ENCODE data around the gene PHAF1.
A peak's percentile ranks its signal among the peaks of the same experiment; 100 is the strongest.

PHAF1 gene

DNA sequence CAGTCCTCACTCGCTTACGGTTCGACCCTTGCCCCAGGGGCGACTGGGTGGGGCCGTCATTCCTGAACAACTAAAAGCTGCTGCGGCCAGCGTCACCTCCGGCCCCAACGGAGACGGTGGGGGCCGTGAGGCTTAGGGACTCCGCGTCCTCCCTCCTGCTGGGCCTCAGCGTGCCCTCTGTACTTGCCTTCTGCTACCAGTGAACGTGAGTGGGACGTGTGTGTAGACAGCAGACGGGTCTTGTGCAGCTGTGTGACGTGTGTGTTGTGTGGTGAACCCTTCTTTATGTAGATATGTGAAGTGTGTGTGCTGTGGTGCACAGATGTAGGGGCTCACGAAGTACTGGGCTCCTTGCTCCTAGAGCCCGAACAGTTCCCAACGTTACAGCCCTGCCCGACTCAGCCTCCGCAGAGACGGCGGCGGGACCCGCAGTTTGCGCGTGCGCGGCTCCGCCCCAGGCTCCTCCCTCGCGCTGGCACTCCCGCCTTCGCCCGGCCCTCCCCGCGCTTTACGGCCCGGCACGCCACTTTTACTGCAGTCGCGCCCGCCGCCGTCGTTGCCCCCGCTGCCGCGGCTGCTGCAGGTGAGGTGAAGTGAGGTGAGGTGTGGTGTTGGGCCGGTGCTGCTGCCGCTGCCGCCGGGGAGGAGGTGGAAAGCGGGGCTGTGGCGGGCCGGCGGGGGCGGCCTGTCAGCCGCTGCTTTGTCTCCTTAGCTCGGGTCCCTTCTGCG lies at the start of gene PHAF1:
PHAF1 (plus strand) TSS at position 535 of the 729 bp plus-strand sequence. CDS start 235 bp downstream, outside the sequence.
- DNase-seq: peak; percentile 74

DNA sequence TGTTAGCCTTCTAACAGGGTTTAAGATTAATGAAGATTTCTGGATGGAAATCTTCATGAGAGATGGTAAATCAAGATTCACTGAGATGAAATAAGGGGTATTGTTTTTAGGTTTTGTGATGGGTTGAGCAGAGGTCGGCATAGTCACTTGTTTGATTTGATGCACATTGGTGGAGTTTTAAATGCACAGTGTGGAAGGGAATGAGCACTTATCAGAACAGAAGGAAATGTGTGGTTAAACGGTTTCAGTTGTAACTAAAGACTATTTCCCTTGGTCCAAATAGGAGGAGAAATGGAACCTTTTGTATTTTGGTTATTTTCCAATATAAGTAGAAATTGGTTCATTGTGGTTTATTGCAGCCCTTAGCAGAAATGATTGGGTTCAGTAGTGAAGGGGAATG lies 46.7 kb upstream of the PHAF1 start:
- no peak for DNase-seq

DNA sequence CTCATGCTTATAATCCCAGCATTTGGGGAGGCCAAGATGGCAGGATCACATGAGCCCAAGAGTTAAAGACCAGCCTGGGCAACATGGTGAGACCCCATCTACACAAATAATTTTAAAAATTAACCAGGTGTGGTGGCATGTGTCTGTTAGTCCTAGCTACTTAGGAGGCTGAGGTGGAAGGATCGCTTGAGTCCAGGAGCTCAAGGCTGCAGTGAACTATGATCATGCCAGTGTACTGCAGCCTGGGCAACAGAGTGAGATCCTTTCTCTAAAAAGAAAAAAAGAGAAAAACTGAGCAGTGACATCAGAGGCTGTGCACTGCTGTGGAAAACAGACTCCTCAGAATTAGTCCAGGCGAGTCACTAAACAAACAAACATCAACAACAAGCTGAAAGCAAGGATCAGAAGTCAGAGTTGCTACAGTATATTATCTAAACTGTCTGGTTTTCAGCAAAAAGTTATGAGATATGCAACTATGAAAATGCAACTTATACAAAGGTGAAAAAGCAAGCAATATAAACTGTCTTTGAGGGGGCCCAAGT lies 41.5 kb upstream of the PHAF1 start:
- DNase-seq: no peak

DNA sequence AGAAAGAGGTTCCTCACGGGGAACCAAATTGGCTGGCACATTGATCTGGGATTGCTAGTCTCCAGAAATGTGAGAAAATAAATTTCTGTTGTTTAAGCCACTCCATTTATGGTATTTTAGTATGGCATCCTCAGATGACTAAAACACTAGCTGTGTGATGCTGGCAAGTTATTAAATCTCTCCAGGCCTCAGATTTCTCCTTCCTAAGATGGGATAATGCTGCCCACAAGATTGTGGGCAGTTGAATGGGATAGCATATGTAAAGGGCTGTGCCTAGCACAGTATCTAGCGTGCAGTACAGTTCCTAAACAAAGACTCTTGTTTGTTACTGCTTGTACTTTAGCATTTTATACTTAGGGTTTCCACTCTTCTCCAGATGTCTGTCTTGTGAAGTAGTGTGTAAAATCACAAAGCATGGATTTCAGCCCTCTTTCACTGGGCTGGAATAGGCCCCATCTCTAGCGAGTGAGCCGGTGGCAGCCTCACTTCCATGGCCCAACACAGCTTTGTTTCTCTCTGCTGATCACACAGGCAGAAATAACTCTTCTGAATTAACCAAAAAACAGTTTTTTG lies 38.2 kb upstream of the PHAF1 start:
- DNase-seq: no peak

DNA sequence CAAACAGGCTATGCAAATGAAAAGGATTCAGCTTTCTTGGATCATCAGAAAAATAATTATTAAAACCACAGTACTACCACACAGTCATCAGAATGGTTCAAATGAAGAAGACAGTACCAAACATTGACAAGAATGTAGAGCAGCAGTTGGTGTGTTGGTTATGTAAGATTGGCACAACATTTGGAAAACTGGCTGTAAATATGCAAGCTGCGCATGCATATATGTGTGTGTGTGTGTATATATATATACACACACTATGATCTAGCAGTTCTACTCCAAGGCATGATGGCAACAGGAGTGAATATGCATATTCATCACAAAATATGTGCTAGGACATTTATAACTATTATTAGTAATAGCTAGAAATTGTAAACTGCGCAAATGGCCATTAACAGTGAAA lies 34.4 kb upstream of the PHAF1 start:
- no peak for DNase-seq

DNA sequence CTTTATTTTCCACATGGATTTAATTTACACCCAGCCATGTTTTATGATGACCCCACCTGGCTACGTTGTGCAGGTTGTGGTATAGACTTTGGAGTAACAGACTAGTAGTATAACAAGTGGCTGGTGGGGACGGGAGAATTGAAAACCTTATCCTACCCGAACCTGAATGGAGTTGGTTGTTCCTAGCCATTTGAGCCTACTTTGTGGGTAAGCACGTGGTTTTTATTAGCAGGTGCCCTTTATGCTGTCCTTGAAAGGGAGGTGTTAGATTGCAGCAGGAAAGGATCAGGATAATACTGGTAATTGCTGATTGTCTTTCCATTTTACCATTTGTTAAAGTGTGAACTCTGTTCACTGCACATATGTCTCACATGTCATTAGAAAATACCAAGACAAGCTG lies 31.9 kb upstream of the PHAF1 start:
- DNase-seq: no peak

DNA sequence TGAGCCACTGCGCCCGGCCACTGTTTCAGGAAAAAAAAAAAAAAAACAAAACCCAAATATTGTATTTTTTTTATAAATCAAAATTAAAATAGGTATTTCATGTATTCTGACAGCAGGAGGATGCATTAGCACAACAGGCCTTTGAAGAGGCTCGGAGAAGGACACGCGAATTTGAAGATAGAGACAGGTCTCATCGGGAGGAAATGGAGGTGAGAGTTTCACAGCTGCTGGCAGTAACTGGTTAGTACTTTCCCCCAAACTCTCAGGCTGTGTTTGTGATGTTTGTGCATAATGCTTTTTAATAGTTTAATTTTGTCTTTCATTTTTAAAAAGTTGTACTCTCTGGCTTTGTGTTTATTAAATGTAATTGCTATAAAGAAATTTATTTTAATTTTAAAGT lies 27.6 kb upstream of the PHAF1 start:
- no peak for DNase-seq

DNA sequence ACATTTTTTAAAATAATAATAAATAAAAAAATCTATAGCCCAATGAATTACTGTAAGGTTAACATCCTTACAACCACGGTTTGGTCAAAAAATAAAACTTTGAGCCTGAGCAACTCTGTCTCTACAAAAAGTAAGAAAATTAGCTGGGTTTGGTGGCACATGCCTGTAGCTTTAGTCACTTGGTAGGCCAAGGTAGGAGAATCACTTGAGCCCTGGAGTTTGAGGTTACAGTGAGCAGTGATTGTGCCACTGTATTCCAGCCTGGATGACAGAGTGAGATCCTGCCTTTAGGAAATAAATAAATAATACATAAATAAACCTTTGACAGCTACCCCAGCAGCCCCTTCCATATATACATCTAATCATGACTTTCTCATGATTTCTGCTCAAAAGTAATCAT lies 26.9 kb upstream of the PHAF1 start:
- DNase-seq: no peak

DNA sequence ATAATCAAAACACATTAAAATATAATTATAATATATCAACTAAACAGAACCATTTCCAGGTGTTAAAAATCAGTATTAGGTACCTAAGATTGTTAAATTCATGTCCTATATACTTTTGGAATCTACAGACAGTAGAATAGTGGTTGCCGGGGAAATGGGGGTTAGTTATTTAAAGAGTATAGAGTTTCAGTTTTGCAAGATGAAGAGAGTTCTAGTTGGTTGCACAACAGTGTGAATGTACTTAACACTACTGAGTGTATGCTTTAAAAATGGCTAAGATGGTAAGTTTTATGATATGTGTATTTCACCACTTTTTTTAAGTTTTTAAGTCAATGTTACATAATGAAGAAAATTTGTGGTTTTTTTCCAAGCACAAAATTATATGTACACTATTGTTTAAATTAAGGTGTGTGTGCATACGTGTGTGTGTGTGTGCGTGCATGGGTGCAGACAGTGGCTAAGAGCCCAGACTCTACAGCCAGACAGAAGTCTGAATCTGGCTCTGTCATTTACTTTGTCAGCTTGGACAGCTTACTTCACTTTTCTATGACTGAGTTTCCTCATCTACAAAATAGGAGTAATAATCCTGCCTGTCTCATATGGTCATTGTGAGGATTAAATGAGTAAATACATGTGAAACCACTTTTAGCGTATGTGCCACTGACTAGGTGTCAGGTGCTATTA lies 25.3 kb upstream of the PHAF1 start:
- no peak for DNase-seq

DNA sequence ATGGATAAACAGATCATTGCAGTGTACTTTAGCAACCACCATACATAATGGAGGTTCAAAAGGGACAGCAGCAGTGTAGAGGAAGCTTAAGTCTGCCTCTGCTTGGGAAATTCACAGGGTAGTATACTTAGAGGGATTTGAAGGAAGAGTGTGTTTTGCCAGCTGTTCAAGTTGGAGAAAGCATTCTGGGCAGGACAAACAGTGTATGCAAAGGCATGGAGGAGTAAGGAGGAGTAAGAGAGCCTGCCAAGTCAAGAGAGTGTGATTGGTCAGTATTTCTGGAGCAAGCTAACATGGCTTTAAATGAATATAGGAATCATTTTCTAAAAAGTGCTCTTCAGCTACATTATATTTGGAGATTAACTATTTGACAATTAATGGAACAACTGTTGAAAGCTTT lies 22.9 kb upstream of the PHAF1 start:
- no peak for DNase-seq

DNA sequence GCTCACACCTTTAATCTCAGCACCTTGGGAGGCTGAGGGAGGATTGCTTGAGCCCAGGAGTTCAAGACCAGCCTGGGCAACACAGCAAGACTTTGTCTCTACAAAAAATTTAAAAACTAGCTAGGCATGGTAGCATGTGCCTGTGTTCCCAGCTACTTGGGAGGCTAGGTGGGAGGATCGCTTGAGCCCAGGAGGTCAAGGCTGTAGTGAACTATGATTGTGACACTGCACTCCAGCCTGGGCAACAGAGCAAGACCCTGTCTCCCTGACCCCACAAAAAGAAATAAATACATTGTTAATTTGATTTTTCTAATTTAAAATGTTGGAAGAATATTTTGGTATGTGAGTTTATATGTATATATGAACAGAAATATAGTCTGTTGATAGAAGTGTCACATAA lies 22.4 kb upstream of the PHAF1 start:
- no peak for DNase-seq

DNA sequence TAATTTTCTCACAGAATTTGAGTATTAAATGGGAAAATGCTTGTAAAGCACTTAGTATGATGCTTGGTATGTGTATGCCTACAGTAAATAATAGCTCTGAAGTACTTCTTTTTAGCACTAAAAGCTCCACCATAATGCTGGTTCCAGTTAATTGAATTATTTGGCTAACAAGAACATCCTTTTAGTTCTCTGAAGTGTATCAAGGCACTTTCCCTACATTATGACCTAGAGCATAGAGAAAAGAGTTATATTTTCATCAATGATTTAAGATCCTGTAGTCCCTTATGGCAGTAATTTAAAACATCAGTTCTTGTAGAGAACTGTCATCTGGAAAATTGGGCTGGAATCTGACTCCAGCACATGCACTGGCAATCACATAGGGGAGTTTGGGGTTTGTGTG lies 21.9 kb upstream of the PHAF1 start:
- DNase-seq: no peak

DNA sequence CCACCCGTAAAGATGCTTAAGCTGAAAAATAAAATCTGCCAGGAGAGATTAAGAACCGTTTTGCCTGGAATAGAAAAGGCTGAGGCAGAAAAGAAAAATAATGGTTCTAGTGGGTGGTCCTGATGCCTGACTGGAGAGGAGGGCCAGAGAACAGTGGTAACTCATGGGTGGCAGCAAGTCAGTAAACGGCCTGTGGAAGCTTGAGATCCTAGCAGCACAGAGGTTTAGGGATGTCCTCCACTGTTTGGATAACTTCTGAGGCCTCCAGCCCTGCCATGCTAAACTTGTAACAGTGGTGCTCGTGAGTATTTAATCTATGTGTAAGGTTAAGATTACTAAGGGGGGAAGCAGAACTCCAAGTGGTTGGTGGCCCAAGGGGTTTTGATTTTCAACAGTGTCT lies 21.2 kb upstream of the PHAF1 start:
- DNase-seq: no peak

DNA sequence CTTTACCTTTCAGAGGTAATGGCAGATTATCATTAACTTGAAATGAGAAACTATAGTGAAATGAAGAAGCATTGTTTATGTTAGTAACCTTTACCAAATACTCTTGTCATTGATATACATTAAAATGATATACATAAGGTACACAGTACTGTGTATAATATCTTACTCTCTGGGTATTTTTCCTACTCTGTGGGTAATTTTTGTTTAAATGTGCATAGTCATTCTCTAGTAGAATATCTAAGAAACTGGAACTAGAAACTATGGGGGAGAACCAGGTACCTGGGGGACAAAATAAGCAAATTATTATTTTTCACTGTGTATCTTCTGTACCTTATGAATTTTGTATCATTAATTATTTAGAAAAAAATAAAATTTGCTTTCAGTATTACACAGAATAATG lies 20.6 kb upstream of the PHAF1 start:
- no peak for DNase-seq

DNA sequence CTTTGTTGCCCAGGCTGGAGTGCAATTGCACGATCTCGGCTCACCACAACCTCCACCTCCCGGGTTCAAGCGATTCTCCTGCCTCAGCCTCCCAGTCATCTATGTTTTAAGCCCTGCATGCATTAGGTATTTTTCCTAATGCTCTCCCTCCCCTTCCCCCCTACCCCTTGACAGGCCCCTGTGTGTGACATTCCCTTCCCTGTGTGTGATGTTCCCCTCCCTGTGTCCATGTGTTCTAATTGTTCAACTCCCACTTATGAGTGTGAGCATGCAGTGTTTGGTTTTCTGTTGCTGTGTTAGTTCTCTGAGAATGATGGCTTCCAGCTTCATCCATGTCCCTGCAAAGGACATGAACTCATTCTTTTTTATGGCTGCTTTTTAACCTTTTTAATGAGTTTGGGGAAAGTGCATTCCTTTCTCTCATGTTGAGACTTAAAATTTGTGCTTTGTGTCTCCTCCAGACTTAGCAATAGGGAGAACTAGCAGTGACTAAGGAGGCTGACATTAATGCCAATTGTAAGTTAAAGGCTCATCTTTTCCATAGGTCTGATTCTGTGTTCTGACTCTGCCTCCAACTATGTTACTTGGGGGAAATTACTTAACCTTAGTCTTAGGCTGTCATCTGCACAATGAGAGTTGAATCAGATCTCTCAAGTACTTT lies 17.7 kb upstream of the PHAF1 start:
- no peak for DNase-seq

DNA sequence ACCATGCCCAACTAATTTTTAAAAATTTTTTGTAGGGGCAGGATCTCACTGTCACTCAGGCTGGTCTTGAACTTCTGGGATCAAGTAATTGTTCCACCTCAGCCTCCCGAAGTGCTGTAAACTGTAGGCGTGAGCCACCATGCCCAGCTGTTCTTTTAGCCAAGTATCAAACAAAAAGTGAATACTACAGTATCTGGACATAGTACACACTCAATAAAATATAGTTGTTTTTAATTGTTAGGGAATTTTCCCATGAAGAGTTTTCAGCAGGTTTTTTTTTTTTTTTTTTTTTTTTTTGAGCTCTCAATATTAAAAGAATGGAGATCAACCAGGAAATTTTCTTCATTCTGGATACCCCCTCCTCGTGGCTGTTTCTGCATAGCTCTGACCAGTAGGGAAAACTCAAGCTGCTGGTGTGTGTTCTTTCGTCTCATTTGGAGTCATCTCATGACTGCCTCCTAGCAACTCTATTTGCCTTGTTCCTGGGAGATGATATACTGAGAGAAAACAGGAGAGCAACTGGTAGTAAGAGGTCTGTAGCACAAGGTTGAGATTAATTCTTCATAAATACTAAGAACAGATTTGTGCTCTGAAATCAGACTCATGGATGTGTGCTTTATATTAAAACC lies 16.5 kb upstream of the PHAF1 start:
- no peak for DNase-seq

DNA sequence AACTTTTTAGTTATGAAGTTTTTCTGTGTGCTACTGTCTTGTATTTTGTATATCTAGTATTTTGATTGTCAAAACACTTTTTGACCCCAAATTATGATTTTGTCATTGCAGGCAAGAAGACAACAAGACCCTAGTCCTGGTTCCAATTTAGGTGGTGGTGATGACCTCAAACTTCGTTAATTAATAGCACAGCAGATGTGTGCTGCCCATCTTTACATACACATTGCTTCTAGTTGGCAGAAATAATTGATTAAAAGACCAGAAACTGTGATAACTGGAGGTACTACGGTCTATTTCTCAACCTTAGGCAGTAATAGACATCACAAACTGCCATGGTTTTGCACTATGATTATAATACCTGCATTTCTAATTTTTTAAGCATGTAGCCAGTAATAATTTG lies 11.1 kb upstream of the PHAF1 start:
- no peak for DNase-seq

DNA sequence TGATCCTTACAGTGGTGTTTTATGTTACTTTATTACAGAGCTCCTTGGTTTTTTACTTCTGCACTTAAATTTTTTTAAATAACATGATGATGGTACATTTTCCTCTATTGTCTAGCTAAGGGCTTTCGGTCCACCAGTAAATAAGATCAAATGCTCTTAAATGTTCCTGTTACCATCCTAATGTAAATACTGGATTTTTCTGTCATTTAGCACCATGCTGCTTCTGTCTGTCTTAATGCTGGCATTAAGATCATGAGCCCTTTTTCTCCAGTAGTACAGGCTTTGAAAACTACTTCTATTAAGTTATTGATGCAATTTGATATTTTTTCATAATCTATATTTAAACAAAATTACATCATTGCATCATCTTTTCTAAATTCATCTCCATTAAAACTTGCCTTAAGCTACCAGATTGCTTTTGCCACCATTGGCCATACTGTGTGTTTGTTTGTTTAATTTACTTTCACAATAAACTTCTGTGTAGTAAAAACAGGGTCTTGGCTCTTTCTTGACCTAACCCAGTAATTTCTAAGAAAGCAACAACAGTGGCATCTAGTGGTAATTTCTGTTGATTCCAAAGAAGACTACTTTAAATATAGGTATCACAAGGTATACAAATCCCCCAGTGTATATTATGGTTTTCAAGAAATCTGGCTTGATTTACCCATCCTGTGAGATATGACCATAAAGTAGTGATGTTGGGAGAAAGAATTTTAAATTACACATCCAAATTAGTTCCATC lies 9.0 kb upstream of the PHAF1 start:
- no peak for DNase-seq

DNA sequence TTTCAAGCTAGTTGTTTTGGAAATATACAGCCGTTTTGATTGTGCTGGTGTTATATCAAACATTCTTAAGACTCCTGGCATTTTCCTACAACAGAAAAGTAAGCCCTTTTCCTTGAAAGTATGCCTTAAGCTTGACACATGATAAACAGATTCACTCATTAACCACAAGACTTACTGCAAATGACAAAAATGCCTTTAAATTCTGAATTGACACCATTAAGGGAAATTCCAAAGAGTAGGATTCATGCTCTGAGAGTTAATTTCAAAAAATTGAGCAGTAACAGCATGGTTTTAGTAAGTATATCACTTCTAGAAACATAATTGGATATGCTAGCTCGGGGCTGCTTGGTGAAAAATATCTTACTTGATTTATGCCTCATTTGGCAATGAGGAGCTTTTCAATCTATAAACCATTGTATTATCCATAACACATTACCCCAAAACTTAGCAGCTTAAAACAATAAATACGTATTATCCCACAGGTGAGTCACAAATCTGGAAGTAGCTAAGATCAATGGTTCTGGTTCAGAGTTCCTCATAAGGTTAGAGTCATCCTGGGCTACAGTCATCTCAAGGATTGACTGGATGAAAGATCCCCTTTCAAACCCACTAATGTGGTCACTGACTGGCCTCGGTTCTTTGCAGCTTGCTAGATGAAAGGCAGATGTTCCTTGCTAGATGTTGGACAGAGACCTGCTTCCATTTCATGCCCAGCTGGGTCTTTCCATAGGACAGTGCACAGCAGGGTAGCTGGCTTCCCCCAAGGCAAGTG lies 8.2 kb upstream of the PHAF1 start:
- DNase-seq: no peak

DNA sequence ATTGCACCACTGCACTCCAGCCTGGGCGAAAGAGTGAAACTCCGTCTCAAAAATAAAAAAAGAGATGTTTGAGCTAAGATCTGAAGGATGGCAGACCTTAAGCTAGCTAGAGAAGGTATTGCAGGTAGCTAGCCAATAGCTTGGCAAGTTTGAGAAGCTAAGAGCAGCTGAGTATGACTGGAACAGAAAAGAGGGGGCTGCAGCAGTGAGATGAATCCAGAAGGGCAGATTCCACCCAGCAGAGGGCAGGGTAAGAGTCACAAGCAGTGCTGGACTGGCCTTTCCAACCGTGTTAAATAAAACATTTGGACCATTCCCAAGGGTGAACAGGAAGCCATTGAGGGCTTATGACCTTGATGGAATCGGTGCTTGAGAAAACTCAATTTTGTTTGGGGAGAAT lies 5.7 kb upstream of the PHAF1 start:
- DNase-seq: no peak

DNA sequence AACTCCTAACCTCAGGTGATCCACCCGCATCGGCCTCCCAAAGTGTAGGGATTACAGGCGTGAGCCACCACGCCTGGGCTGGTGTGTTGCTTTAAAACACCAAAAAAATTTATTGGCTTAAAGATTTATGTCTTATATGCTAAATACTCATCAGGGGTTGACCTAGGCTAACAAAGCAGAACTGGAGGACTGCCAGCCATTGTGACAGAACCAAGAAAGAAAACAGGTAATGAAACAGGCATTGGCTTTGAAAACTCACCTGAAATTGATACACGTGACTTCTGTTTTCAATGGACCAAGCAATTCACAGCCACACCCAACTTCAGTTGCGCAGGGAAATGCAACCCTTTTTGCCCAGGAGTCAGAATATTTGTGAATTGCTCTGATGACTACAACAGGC lies 4.9 kb upstream of the PHAF1 start:
- DNase-seq: no peak

DNA sequence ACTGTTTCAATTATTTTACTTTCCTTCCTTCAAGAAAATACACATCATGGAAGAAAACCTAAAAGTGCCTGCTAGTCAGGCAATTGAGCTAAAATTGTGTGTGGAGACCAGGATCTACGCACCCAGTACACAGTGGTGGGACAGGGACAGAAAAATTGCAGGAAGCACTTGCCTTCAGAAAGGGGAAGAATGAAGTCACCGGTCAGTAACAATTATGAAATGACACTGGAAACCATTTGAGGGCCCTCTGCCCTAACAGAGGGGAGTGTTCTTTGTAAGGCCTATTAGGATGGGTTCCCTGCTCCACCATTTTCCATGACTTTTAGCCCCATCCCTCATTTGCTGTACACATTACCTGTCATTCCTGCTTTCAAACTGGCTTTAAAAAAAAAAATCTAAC lies 4.5 kb upstream of the PHAF1 start:
- DNase-seq: no peak
